Cardiac muscle cell (in vitro differentiated cells and primary cell): Measurements from ENCODE around the gene ING3. TPM values are rescaled to one million over a fixed set of nuclear protein-coding genes. Genes with fewer than 3 reads are reported as not detected.

ENCODE experiments used
- DNase-seq, 2 donors: peaks; one replicate each; pipeline versions ENCODE4 v3.0.0 to v3.0.0-alpha.2; 2010 to 2017; ENCODE audit warnings: low read depth in 1 of 2, low spot score in 1 of 2
- H3K27ac ChIP-seq: fragments of 200-600 bp; sonication (generic); 2 replicates; pipeline ENCODE4 v1.5.1; 2016
- H3K27me3 ChIP-seq: fragments of 200-600 bp; sonication (generic); 2 replicates; pipeline ENCODE4 v1.6.0; 2016; ENCODE audit warnings: control low read depth
- H3K36me3 ChIP-seq: fragments of 200-600 bp; sonication (generic); 2 replicates; pipeline ENCODE4 v1.5.1; 2016; ENCODE audit warnings: control low read depth
- H3K4me1 ChIP-seq: fragments of 200-600 bp; sonication (generic); 2 replicates; pipeline ENCODE4 v1.8.1; 2017; ENCODE audit warnings: low read depth, mild to moderate bottlenecking, mixed run types
- H3K4me3 ChIP-seq: fragments of 200-600 bp; sonication (generic); 2 replicates; pipeline ENCODE4 v1.5.1; 2016; ENCODE audit warnings: mild to moderate bottlenecking
- H3K9me3 ChIP-seq: fragments of 200-600 bp; sonication (generic); 2 replicates; pipeline ENCODE4 v1.5.1; 2017; ENCODE audit warnings: low read depth, mild to moderate bottlenecking, control low read depth
- polyA plus RNA-seq: library from polyadenylated mRNA; unstranded; fragments of >200 nt; fragmentation: Nextera tagmentation; extraction: Ambion mirVana; gene quantifications from 2 replicates; pipeline ENCODE4 v1.2.1, GENCODE V29; 2016
- total RNA-seq: library from RNA; depleted of rRNA; stranded (reverse); fragments of >200 nt; gene quantifications from 2 replicates; pipeline ENCODE4 v1.2.3, GENCODE V29; 2016
- TF ChIP-seq, protein P1 (sequence below): IDR thresholded peaks from 2 replicates; pipeline ENCODE4 v1.5.1; 2012; ENCODE audit warnings: low read depth, mild to moderate bottlenecking, low read length

ING3 gene
- total and polyA plus RNA-seq, 2 experiments from 2014 or later, result 10.7 to 18.4 TPM

DNA sequence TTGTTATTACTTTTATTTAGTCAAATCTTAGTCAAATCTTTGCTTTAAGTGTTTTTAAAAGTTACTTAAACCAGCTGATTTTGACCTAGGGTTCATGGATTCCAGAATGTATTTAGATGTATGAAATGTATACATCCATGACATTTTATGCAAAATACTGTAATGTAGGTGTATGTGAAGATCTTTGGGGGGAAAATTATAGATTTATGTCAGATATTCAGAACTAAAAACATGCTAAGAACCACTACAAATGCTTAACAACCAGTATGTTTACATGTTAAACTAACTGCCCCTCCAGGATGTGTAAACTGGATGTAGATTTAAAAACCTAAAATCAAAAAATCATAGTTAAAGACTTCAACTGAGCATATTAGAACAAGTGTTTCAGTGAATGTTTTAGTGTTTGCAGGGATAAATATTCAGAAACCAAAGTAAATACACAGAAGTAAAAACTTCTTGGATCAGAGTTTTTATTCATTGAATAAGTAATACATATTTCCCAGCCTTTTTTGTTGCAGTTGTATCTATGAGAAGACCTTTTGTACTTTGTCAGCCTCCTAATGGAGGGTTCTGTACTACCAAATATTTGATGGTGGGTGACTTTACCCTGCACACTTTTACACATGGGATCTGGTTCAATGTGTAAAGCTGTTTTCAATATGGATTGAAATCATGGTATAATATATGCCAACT lies 41.8 kb downstream of the ING3 start:
- Histone ChIP-seq H3K36me3 (no peaks in the 10 kb centered on the region), H3K27me3 (no peaks in the 10 kb centered on the region), H3K4me1 (peaks cover 9% of the 10 kb centered on the region), H3K9me3 (no peaks in the 10 kb centered on the region), H3K27ac (no peak overlapping the region), H3K4me3 (no peak overlapping the region)
- DNase-seq, result no peak
- TF ChIP-seq, protein P1, sequence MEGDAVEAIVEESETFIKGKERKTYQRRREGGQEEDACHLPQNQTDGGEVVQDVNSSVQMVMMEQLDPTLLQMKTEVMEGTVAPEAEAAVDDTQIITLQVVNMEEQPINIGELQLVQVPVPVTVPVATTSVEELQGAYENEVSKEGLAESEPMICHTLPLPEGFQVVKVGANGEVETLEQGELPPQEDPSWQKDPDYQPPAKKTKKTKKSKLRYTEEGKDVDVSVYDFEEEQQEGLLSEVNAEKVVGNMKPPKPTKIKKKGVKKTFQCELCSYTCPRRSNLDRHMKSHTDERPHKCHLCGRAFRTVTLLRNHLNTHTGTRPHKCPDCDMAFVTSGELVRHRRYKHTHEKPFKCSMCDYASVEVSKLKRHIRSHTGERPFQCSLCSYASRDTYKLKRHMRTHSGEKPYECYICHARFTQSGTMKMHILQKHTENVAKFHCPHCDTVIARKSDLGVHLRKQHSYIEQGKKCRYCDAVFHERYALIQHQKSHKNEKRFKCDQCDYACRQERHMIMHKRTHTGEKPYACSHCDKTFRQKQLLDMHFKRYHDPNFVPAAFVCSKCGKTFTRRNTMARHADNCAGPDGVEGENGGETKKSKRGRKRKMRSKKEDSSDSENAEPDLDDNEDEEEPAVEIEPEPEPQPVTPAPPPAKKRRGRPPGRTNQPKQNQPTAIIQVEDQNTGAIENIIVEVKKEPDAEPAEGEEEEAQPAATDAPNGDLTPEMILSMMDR, result no peak

DNA sequence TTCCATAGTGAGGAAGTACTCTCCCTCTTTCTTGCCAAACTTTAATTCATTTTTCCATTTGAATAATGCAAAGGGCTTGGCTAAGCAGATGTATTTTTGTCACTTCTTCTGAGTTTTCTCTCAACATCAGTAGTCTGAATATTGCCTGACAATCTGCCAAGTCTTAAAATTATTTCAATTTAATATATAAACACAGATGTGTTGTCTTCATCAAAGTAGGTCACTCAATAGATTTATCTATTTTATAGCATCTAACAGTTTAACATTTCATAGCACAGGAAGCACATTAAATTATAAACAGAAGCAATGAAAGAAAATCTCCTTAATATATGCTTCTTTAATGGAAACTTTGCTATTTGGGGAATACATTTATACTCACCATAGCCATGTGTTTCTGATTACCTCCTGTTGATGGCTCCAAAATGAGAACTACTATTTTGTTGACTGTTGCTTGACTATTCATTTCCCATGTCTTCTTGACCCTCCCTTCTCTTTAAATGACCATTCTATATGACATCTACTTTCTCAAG lies 42.5 kb downstream of the ING3 start:
- no peaks in the 10 kb centered on the region for H3K36me3 ChIP-seq
- H3K27me3 ChIP-seq, result no peaks in the 10 kb centered on the region
- no peak for DNase-seq
- H3K27ac ChIP-seq, result no peak overlapping the region
- no peak overlapping the region for H3K4me3 ChIP-seq
- TF ChIP-seq, protein P1, result no peak
- H3K4me1 ChIP-seq, result peaks cover 9% of the 10 kb centered on the region
- H3K9me3 ChIP-seq, result no peaks in the 10 kb centered on the region

DNA sequence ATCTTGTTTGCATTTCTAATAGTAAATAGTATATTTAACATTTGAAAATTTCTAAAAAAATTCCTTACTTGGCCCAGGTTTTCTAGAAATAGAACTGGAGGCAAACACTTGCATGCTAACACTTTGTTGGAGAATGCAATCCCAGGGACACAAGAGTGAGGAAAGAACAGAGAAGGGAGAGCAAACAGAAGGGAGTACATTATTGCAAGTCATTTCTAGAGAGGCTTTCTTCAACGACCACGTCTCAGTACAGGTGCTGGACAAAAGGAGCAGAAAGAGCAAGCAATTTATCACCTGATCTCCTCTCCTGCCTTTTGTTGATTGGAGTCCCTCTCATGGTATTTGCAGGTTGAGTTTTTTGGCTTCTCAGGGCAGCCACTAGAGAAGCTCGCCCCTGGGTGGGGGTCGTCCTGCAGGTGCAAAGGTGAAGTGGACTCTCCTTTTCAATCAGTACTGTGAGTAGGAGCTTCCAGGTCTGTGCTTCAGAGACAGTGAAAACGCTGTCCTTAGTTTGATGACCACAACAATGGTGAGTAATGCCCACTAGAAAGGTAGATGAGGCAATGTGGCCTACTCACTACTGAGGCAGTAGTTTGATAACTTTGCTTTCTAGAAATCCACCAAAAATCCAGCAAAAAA lies 43.1 kb downstream of the ING3 start:
- Histone ChIP-seq H3K4me3 (no peak overlapping the region), H3K27me3 (no peaks in the 10 kb centered on the region), H3K36me3 (no peaks in the 10 kb centered on the region), H3K27ac (no peak overlapping the region), H3K9me3 (no peaks in the 10 kb centered on the region), H3K4me1 (peaks cover 5% of the 10 kb centered on the region)
- TF ChIP-seq, protein P1, result no peak
- DNase-seq, result no peak

DNA sequence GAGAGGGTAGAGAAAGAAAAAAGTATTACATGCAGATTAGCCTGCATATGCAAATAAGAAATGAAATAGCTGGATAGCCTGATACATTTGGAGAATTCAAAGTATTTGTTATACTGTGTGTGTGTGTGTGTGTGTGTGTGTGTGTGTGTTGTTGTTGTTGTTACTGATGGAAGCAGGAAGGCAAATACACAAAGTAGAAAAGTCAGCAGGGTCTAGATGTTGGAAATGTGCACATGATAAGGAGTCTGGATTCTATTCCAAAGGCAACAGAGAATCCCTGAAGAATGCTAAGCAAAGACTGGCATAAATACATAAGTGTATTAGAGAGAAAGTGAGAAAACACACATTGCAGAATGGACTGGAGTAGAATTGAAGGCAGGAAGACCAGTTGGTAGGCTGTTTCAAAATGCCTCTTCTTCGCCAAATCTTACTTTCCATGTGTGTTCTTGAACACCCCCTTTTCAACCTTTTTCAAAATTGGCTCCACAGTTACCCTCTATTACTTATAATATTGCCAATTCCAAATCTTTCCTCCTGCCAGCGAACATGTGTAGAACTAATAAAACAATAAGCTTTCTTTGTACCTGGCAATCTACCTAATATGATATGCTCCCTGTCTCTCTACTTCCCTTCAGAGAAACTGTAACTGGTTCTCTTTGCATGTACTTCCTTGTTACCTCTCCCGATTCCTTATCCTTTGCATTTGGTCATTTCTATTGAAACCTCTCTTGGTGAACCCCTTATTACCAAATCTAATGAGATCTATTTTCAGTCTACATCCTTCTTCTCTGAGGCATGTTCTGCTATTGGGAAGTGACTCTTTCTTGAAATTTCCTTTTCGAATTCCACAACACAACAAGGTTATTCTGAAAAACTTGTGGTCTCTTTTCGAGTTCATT lies 44.2 kb downstream of the ING3 start:
- H3K9me3 ChIP-seq, result no peaks in the 10 kb centered on the region
- no peaks in the 10 kb centered on the region for H3K27me3 ChIP-seq
- no peak for DNase-seq
- TF ChIP-seq, protein P1, result no peak
- no peak overlapping the region for H3K4me3 ChIP-seq
- H3K4me1 ChIP-seq, result no peaks in the 10 kb centered on the region
- H3K36me3 ChIP-seq, result no peaks in the 10 kb centered on the region
- H3K27ac ChIP-seq, result no peak overlapping the region

DNA sequence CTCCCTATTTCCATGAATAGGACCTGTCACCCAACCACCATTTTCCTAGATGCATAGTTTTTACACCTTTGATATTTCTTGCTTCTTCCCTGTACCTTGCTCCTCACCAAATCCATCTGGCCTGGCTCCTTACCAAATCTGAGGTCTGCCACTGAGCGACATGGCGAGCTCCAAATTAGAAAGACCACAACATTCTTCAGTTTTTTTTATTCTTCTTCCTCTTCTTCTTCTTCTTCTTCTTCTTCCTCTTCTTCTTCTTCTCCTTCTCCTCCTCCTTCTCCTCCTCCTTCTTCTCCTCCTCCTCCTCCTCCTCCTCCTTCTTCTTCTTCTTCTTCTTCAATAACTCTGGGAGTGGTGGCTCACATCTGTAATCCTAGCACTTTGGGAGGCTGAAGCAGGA lies 45.1 kb downstream of the ING3 start:
- TF ChIP-seq, protein P1, result no peak
- Histone ChIP-seq H3K27ac (no peak overlapping the region), H3K4me3 (no peak overlapping the region)

More for the DNA sequence above, 45.1 kb downstream of the ING3 start:
- no peak for DNase-seq
- no peaks in the 10 kb centered on the region for H3K27me3 ChIP-seq
- H3K4me1 ChIP-seq, result no peaks in the 10 kb centered on the region
- H3K9me3 ChIP-seq, result no peaks in the 10 kb centered on the region
- no peaks in the 10 kb centered on the region for H3K36me3 ChIP-seq
